ENCODE measurements around the gene GRID2IP. TPM values are rescaled to one million over a fixed set of nuclear protein-coding genes. Genes with fewer than 3 reads are reported as not detected.
"Not testable (repeated sequence)": the region's sequence is repeated elsewhere in the genome, so short reads cannot be mapped to it uniquely, and the experiment has no call there.

Gene GRID2IP
- total RNA-seq, 1 donor from 2014 or later, result 0.41 TPM

DNA sequence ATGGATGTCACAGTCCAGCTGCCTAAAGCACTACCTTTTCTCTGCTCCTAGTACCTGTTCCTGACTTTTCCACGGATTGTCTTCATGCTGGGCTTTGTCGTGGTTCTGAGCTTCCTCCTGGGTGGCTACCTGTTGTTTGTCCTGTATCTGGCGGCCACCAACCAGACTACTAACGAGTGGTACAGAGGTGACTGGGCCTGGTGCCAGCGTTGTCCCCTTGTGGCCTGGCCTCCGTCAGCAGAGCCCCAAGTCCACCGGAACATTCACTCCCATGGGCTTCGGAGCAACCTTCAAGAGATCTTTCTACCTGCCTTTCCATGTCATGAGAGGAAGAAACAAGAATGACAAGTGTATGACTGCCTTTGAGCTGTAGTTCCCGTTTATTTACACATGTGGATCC, 37.3 kb upstream of the GRID2IP start:
- TF ChIP-seq, protein P1, sequence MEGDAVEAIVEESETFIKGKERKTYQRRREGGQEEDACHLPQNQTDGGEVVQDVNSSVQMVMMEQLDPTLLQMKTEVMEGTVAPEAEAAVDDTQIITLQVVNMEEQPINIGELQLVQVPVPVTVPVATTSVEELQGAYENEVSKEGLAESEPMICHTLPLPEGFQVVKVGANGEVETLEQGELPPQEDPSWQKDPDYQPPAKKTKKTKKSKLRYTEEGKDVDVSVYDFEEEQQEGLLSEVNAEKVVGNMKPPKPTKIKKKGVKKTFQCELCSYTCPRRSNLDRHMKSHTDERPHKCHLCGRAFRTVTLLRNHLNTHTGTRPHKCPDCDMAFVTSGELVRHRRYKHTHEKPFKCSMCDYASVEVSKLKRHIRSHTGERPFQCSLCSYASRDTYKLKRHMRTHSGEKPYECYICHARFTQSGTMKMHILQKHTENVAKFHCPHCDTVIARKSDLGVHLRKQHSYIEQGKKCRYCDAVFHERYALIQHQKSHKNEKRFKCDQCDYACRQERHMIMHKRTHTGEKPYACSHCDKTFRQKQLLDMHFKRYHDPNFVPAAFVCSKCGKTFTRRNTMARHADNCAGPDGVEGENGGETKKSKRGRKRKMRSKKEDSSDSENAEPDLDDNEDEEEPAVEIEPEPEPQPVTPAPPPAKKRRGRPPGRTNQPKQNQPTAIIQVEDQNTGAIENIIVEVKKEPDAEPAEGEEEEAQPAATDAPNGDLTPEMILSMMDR (IDR thresholded peaks at IDR 0.05), result no peak
- Histone ChIP-seq H3K27me3 (ENCODE audit: low read depth) (no peaks in the 10 kb centered on the region), H3K27ac (no peak overlapping the region), H3K4me3 (no peak overlapping the region), H3K4me1 (peaks cover 17% of the 10 kb centered on the region), H3K9me3 (no peaks in the 10 kb centered on the region), H3K36me3 (peaks cover 59% of the 10 kb centered on the region)
- intact Hi-C loops (cut with DNase I), result no loop called here
- ATAC-seq (no peak), DNase-seq (no peak)

DNA sequence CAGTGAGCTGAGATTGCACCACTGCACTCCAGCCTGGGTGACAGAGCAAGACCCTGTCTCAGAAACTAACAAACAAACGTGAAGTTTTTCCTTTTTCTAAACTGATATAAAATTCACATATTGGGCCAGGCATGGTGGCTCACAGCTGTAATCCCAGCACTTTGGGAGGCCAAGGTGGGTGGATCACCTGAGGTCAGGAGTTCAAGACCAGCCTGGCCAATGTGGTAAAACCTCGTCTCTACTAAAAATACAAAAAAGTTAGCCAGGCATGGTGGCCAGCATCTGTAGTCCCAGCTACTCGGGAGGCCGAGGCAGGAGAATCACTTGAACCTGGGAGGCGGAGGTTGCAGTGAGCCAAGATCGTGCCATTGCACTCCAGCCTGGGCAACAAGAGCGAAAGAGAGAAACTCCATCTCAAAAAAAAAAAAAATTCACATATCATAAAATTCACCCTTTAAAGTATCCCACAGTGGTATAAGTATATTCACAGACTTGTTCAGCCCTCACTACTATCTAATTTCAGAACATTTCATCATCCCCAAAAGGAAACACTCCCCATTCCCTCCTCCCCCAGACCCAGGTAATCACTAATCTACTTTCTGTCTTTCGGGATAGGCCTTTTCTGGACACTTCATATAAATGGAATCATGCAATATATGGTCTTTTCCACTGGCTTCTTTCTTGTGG, 34.6 kb upstream of the GRID2IP start:
- H3K36me3 ChIP-seq, result peaks cover 64% of the 10 kb centered on the region
- H3K27ac ChIP-seq; H3K27me3 ChIP-seq (ENCODE audit: low read depth); H3K4me1 ChIP-seq; ATAC-seq; H3K9me3 ChIP-seq; H3K4me3 ChIP-seq; DNase-seq; intact Hi-C loops (cut with DNase I): not testable (repeated sequence)

DNA sequence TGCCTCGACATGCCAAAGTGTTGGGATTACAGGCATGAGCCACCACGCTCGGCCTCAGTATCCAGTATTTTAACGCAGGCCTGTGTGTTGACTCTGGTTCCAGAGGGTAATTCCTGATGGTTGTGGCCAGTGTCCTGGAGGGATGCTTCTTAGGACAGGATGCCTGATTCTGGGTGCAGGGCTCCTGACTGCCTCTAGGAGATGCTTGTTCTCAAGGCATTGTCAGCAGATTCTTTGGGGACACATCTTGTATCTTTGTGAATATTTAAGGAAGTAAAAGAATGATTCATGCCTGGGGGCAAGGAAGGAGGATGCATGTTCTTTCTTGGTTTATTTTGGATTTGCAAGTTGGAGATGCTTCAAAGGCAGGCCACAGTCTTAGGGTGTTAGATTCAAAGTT, 28.2 kb upstream of the GRID2IP start:
- no peaks in the 10 kb centered on the region for H3K9me3 ChIP-seq
- ATAC-seq, result no peak
- TF ChIP-seq, protein P1 (IDR thresholded peaks at IDR 0.05), result peak; percentile 11
- no peak overlapping the region for H3K27ac ChIP-seq
- peaks cover 46% of the 10 kb centered on the region for H3K36me3 ChIP-seq
- peaks cover 8% of the 10 kb centered on the region for H3K4me1 ChIP-seq
- no peak overlapping the region for H3K4me3 ChIP-seq
- no peaks in the 10 kb centered on the region for H3K27me3 ChIP-seq (ENCODE audit: low read depth)
- intact Hi-C loops (cut with DNase I), result no loop called here
- no peak for DNase-seq

DNA sequence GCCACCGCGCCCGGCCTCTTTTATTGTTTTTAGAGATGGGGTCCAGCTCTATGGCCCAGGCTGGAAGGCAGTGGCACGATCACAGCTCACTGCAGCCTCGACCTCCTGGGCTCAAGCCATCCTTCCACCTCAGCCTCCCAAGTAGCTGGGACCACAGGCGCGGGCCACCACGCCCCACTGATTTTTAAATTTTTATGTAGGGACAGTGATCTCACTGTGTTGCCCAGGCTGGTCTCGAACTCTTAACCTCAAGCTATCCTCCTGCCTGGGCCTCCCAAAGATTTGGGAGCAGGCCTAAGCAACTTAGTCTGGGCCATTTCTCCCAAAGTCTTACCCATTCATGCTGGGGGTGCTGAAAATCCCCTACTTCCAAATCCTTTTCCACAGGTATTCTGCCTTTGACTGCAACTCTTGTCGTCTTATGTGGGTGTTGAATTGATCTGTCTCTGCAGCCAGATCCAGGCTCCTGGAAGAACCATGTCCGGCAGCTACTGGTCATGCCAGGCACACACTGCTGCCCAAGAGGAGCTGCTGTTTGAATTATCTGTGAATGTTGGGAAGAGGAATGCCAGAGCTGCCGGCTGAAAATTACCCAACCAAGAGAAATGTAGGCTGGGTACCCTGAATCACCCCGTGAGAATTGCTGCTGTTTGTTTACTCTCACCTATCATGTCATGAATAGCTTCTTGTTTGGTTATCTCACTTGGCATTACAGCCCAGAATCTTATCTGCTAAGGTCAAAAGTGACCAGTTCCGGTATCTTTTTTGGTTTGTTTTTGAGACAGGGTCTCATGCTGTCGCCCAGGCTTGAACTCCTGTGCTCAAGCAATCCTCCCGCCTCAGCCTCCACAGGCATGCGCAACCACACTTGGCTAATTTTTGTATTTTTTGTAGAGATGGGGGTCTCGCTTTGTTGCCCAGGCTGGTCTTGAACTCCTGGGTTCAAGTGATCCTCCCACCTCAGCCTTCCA, 27.1 kb upstream of the GRID2IP start:
- Histone ChIP-seq H3K9me3 (no peaks in the 10 kb centered on the region), H3K4me3 (peak overlapping the region; percentile 76), H3K27ac (peak overlapping the region; percentile 93), H3K36me3 (peaks cover 36% of the 10 kb centered on the region), H3K27me3 (ENCODE audit: low read depth) (no peaks in the 10 kb centered on the region), H3K4me1 (peaks cover 8% of the 10 kb centered on the region)
- ATAC-seq, result no peak
- intact Hi-C loops (cut with DNase I), result no loop called here
- DNase-seq, result no peak
- TF ChIP-seq, protein P1 (IDR thresholded peaks at IDR 0.05), result no peak

DNA sequence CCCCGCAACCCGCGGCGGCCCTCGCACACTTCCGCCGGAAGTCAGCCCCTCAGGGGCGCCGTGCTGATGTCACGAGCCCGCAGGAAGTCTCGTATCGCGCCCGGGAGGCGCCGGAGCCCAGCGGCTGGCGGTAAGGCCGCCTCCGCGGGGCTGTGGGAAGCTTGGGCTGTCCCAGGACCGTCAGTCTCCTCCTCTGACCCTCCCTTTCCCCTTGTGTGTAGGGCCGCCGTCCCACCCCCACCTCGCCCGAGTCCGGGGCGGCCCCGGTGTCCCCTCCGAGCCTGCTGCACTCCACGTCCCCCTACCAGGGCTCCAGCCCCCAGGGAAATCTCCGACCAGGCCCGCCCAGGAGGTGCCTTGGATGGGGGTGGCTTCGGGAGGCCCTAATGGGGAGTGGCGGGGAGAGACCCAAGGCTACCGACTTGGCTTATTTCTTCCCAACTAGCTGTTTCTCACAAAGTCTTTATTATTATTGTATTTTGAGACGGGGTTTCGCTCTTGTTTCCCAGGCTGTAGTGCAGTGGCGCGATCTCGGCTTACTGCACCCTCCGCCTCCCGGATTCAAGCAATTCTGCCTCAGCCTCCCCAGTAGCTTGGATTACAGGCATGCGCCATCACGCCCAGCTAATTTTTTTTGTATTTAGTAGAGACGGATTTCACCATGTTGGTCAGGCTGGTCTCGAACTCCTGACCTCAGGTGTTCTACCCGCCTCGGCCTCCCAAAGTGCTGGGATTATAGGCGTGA, 26.3 kb upstream of the GRID2IP start, which contains the start of gene ZDHHC4:
Gene ZDHHC4 (plus strand): TSS at position 86 of the 745 bp plus-strand sequence. CDS start 3,108 bp downstream, outside the sequence.
- H3K27ac ChIP-seq, result peak within 1 kb of the TSS; percentile 93
- intact Hi-C loops (cut with DNase I), result no loop called here
- no peaks in the 10 kb centered on the region for H3K27me3 ChIP-seq (ENCODE audit: low read depth)
- no peaks in the 10 kb centered on the region for H3K9me3 ChIP-seq
- TF ChIP-seq, protein P1 (IDR thresholded peaks at IDR 0.05), result no peak
- ATAC-seq (peak; percentile 97 to 99), DNase-seq (peak; percentile 94)
- peaks cover 27% of the 10 kb centered on the region for H3K36me3 ChIP-seq
- peak within 1 kb of the TSS; percentile 76 for H3K4me3 ChIP-seq
- peaks cover 8% of the 10 kb centered on the region for H3K4me1 ChIP-seq

DNA sequence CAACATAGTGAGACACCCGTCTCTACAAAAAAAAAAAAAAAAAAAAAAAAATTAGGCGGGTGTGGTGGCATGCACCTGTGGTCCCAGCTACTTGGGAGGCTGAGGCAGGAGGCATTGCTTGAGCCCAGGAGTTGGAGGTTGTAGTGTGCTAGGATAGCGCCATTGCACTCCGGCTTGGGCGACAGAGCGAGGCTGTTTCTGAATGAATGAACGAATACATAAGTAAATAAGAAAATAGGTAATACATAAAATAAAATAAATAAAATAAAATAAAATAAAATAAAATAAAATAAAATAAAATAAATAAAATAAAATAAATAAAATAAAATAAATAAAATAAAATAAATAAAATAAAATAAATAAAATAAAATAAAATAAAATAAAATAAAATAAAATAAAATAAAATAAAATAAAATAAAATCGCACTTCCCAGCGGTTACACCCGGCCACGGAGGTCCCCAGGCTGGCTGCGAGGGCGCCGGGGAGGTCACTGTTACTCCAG, 25.7 kb upstream of the GRID2IP start:
- DNase-seq; H3K4me1 ChIP-seq; intact Hi-C loops (cut with DNase I); H3K9me3 ChIP-seq; ATAC-seq; H3K27me3 ChIP-seq (ENCODE audit: low read depth): not testable (repeated sequence)
- Histone ChIP-seq H3K36me3 (peaks cover 21% of the 10 kb centered on the region), H3K27ac (peak overlapping the region; percentile 93), H3K4me3 (peak overlapping the region; percentile 76)
